Retinal pigment epithelial cell (primary cell): ENCODE results near the gene AGAP1.
A peak's percentile ranks its signal among the peaks of the same experiment; 100 is the strongest.

Source experiments
- DNase-seq: peaks from one replicate; pipeline ENCODE4 v3.0.0-alpha.2; 2010; ENCODE audit warnings: low read depth
- H3K4me3 ChIP-seq: 2 replicates; pipeline ENCODE4 v1.5.1; 2011; ENCODE audit warnings: mild to moderate bottlenecking, low read length, control low read depth, moderate library complexity
- CTCF ChIP-seq: conservative IDR thresholded peaks from 2 replicates; pipeline ENCODE4 v1.5.1; 2011; ENCODE audit warnings: low read depth, low read length, control low read depth, inconsistent platforms

The AGAP1 gene

GRCh38 chr2:235860111-235860510 lies 366.3 kb downstream of the AGAP1 start:
- DNase-seq, result no peak
- TF ChIP-seq CTCF, result no peak
- no peak overlapping the region for H3K4me3 ChIP-seq

- TF ChIP-seq CTCF, result no peak
- H3K4me3 ChIP-seq, result no peak overlapping the region
- DNase-seq, result no peak
These were observed 367.0 kb downstream of the AGAP1 start for GRCh38 chr2:235860871-235861270.

DNA sequence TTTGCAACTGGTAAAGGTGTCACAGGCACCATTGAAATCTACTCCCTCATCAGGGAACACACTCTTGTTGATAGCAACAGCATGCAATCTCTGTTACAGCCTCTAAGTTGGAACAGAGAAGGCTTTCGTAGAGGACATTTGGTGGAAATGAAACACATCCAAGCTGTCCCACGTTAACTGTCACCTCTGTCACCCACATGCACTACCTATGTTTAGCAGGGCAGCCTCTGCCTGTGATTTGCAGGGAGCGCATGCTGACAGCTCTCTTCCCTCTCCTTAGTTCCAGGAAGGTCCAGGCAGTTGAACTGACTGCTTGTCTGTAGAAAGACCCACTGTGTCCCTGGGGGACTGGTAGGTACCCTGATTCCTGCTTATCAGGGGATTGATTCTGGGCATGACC lies 367.5 kb downstream of the AGAP1 start:
- TF ChIP-seq CTCF, result no peak
- DNase-seq, result no peak
- no peak overlapping the region for H3K4me3 ChIP-seq

GRCh38 chr2:235863414-235863813 lies 369.6 kb downstream of the AGAP1 start:
- no peak overlapping the region for H3K4me3 ChIP-seq
- no peak for TF ChIP-seq CTCF

DNA sequence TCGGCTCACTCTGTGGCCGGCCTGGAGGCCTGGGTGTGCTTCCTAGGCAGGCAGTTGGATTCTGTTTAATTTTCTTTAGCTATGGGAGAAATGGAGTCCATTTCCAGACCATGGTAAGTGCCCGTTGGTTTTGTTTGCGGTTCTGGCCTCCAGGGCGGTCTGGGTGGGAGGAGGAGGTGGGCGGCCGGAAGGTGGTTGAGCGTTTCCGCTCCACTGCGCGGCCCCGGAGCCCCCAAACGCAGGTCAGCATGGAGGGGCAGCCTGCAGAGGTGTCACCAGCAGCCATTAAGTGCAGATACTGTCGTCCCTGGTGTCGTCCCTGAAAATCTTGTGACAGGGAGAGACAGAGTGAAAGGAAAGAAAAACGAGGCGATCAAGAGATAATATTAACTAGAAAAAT lies 370.5 kb downstream of the AGAP1 start:
- no peak overlapping the region for H3K4me3 ChIP-seq
- DNase-seq, result no peak
- no peak for TF ChIP-seq CTCF

More at GRCh38 chr2:235863414-235863813, 369.6 kb downstream of the AGAP1 start:
- DNase-seq, result no peak

DNA sequence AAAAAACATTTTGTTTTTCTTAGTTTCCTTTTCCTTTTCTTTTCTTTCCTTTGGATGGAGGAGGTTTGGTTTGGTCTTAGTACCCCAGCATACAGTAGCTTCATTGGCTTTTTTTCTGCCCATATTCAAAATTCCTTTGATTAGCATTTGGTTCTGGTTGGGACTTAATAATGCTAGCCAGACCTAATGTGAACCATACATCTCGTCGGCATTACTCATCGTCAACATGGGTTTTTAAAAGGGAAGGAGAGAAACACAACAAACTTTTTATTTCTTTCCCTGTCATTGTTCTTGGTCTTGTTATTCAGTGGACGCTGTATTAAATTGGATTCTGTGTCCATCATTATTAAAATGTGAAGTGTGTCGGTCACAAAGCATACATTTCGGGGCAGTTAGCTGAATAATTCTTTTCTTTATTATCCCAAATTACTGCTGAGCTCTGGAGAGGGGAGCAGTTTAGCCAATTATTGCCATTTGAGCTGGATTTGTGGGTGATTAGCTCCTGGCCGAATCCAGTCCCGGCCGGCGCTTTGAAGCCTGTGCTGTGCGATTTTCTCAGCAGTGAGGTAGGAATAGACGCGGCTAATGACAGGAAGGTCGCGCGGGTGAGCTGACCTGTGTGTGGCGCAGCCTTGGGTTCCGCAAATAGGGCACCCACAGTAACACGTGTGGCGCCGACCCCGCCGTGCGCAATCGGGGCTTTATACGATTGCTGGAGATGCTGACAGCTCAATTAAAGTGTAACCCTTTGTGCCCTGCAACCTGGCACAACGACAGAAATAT lies 371.1 kb downstream of the AGAP1 start:
- DNase-seq, result peak; percentile 10
- TF ChIP-seq CTCF, result no peak
- H3K4me3 ChIP-seq, result peak overlapping the region; percentile 38

DNA sequence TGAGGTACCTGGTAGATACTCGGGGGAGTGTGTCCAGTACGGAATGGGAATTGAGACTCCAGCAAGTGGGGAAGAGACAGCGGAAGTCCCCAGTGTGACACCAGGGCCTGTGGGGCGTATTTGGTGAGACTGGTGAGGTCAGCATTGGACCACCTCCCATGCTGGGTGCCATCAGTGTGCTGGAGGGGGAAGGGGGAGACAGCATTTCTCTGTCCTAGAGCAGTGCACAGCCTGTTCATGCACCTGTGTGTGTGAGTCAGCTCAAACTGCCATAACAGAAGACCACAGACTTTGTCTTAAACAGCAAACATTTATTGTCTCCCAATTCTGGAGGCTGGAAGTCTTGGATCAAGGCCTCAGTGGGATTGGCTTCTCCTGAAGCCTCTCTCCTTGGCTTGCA lies 372.5 kb downstream of the AGAP1 start:
- no peak for DNase-seq
- no peak overlapping the region for H3K4me3 ChIP-seq
- TF ChIP-seq CTCF, result no peak
